Vagina (tissue), 2 donors: ENCODE data around the gene ESPN. TPM values are rescaled to one million over a fixed set of nuclear protein-coding genes. Genes with fewer than 3 reads are reported as not detected.

Source experiments
- DNase-seq, 2 donors: peaks; one replicate each; pipeline ENCODE4 v3.0.0-alpha.2; 2017; ENCODE audit errors: extremely low spot score in 2 of 2
- H3K27ac ChIP-seq: fragments of 200-600 bp; sonication (generic); one replicate; pipeline ENCODE4 v1.5.1; 2019
- H3K27me3 ChIP-seq: fragments of 200-600 bp; sonication (generic); one replicate; pipeline ENCODE4 v1.5.1; 2019
- H3K36me3 ChIP-seq, 2 donors: fragments of 200-600 bp; sonication (generic); one replicate each; pipeline ENCODE4 v1.5.1; 2017 to 2019
- H3K4me1 ChIP-seq: fragments of 200-600 bp; sonication (generic); one replicate; pipeline ENCODE4 v1.5.1; 2019
- H3K4me3 ChIP-seq, 2 donors: fragments of 200-600 bp; sonication (generic); 1 replicate in 1 of 2; 2 replicates in 1 of 2; pipeline ENCODE4 v1.5.1; 2016 to 2019
- H3K9me3 ChIP-seq: fragments of 200-600 bp; sonication (generic); one replicate; pipeline ENCODE4 v1.5.1; 2019
- CTCF ChIP-seq, 3 experiments: fragments of 450-650 bp in 2 of 3; fragments of 200-600 bp in 1 of 3; sonication (generic) in 1 of 3; IDR thresholded peaks; one replicate each; pipeline ENCODE4 v1.5.1; 2017 to 2019; ENCODE audit warnings: antibody characterized with exemption in 3 of 3, mild to moderate bottlenecking in 2 of 3, moderate library complexity in 2 of 3
- POLR2A ChIP-seq, 2 donors: fragments of 450-650 bp; IDR thresholded peaks; one replicate each; pipeline ENCODE4 v1.6.1; 2017; ENCODE audit warnings: antibody characterized with exemption in 2 of 2, mild to moderate bottlenecking in 2 of 2, moderate library complexity in 2 of 2
- POLR2AphosphoS5 ChIP-seq, 2 donors: sonication (generic); formaldehyde crosslinking; IDR thresholded peaks; one replicate each; pipeline ENCODE4 v1.9.0; 2017; ENCODE audit warnings: antibody characterized with exemption in 2 of 2, mild to moderate bottlenecking in 2 of 2, low read depth in 1 of 2; ENCODE audit not compliant: insufficient read depth in 1 of 2
- intact Hi-C: fragments of 100-400 bp; cut with DNase I; formaldehyde crosslinking; loops from one replicate; pipeline ENCODE4 v1.15.1; 2023
- total RNA-seq: library from RNA; depleted of rRNA; stranded (reverse); fragments of >200 nt; gene quantifications from one replicate; pipeline ENCODE4 v1.2.3, GENCODE V29; 2016

Gene ESPN
- total RNA-seq: 77.1 TPM

- TF ChIP-seq POLR2AphosphoS5 (IDR thresholded peaks at IDR 0.05; ENCODE audit: insufficient read depth in 1 of 2, low read depth in 1 of 2) (no peak), POLR2A (IDR thresholded peaks at IDR 0.05) (no peak), CTCF (IDR thresholded peaks at IDR 0.05) (no peak)
- DNase-seq: no peak
- Histone ChIP-seq H3K4me1 (peaks cover 44% of the 10 kb centered on the region), H3K27ac (no peak within 1 kb of the TSS), H3K9me3 (no peaks in the 10 kb centered on the region), H3K36me3 (no peaks in the 10 kb centered on the region), H3K4me3 (peak within 1 kb of the TSS; percentile 15 to 35), H3K27me3 (peaks cover 12% of the 10 kb centered on the region)
- intact Hi-C loops: no loop called here
Measured at GRCh38 chr1:6424619-6425593, at the start of gene ESPN. ESPN (plus strand) TSS chr1:6424776; CDS start chr1:6424956, 180 bp downstream.

GRCh38 chr1:6378096-6378746 is 46.4 kb upstream of the ESPN start:
- no peaks in the 10 kb centered on the region for H3K36me3 ChIP-seq
- no peak overlapping the region for H3K27ac ChIP-seq
- intact Hi-C loops: no loop called here

GRCh38 chr1:6380037-6380436 is 44.5 kb upstream of the ESPN start:
- no peaks in the 10 kb centered on the region for H3K4me1 ChIP-seq
- TF ChIP-seq POLR2AphosphoS5 (IDR thresholded peaks at IDR 0.05; ENCODE audit: insufficient read depth in 1 of 2, low read depth in 1 of 2) (no peak), CTCF (IDR thresholded peaks at IDR 0.05) (no peak), POLR2A (IDR thresholded peaks at IDR 0.05) (no peak)
- no peaks in the 10 kb centered on the region for H3K9me3 ChIP-seq
- H3K36me3 ChIP-seq: no peaks in the 10 kb centered on the region
- intact Hi-C loops: no loop called here
- no peaks in the 10 kb centered on the region for H3K27me3 ChIP-seq
- no peak overlapping the region for H3K27ac ChIP-seq
- DNase-seq: no peak
- no peak overlapping the region for H3K4me3 ChIP-seq

More at GRCh38 chr1:6378096-6378746, 46.4 kb upstream of the ESPN start:
- TF ChIP-seq POLR2A (IDR thresholded peaks at IDR 0.05): no peak
- Histone ChIP-seq H3K4me3 (no peak overlapping the region), H3K4me1 (no peaks in the 10 kb centered on the region), H3K9me3 (no peaks in the 10 kb centered on the region), H3K27me3 (no peaks in the 10 kb centered on the region)
- no peak for DNase-seq

GRCh38 chr1:6384135-6384534 is 40.4 kb upstream of the ESPN start:
- Histone ChIP-seq H3K27me3 (no peaks in the 10 kb centered on the region), H3K4me3 (no peak overlapping the region), H3K36me3 (no peaks in the 10 kb centered on the region), H3K27ac (no peak overlapping the region), H3K9me3 (no peaks in the 10 kb centered on the region), H3K4me1 (no peaks in the 10 kb centered on the region)
- DNase-seq: no peak
- intact Hi-C loops: no loop called here
- TF ChIP-seq POLR2A (IDR thresholded peaks at IDR 0.05) (no peak), CTCF (IDR thresholded peaks at IDR 0.05) (no peak), POLR2AphosphoS5 (IDR thresholded peaks at IDR 0.05; ENCODE audit: insufficient read depth in 1 of 2, low read depth in 1 of 2) (no peak)

- Histone ChIP-seq H3K9me3 (no peaks in the 10 kb centered on the region), H3K27me3 (no peaks in the 10 kb centered on the region), H3K27ac (no peak overlapping the region), H3K36me3 (no peaks in the 10 kb centered on the region), H3K4me1 (no peaks in the 10 kb centered on the region), H3K4me3 (no peak overlapping the region)
- no peak for TF ChIP-seq CTCF (IDR thresholded peaks at IDR 0.05)
- no peak for TF ChIP-seq POLR2A (IDR thresholded peaks at IDR 0.05)
- TF ChIP-seq POLR2AphosphoS5 (IDR thresholded peaks at IDR 0.05; ENCODE audit: insufficient read depth in 1 of 2, low read depth in 1 of 2): no peak
- intact Hi-C loops: no loop called here
- DNase-seq: no peak
Measured at GRCh38 chr1:6384962-6385361, 39.6 kb upstream of the ESPN start.
